HCT116 (cell line): ENCODE data around the gene TSACC. TPM values are rescaled to one million over a fixed set of nuclear protein-coding genes. Genes with fewer than 3 reads are reported as not detected.

Experiments used
- ATAC-seq: fragments of 200-7000 bp; cut with Tn5 transposase; 2 replicates; pipeline ENCODE4 v1.9.1; 2020; ENCODE audit warnings: mild to moderate bottlenecking, moderate library complexity
- BruUV-seq: library from RNA; stranded (reverse); fragments of 400-500 nt; replicated peaks from 2 replicates; lab custom pipeline; 2021; lab: Mats Ljungman, UMichigan
- CTCF ChIA-PET: fragments of 300-600 bp; sonication (Branson Sonifier 250); formaldehyde crosslinking; loops from one replicate; lab custom pipeline; 2021; ENCODE audit warnings: antibody characterized with exemption; lab: Charles Lee
- POLR2A ChIA-PET: fragments of 300-600, 350-600 bp; sonication (Branson Sonifier 250); formaldehyde crosslinking; loops from one replicate; lab custom pipeline; 2021; ENCODE audit warnings: antibody characterized with exemption; lab: Charles Lee
- RAD21 ChIA-PET, 2 experiments: fragments of 300-600 bp; sonication (Branson Sonifier 250); formaldehyde crosslinking; loops; one replicate each; lab custom pipeline; 2023; ENCODE audit warnings: low total read pairs in 2 of 2; ENCODE audit not compliant: uncharacterized antibody in 2 of 2, unreplicated experiment in 2 of 2, low non-redundant PET in 1 of 2; lab: Charles Lee
- DNase-seq: peaks from one replicate; pipeline ENCODE4 v3.0.0-alpha.2; 2010; ENCODE audit warnings: low read depth, low spot score
- H2AFZ ChIP-seq: fragments of 200-600 bp; shearing (Covaris generic), sonication (generic); 2 replicates; pipeline ENCODE4 v1.6.1; 2017; ENCODE audit warnings: low read depth, mixed run types, mixed read lengths, antibody characterized with exemption, low read length; ENCODE audit not compliant: poor library complexity, severe bottlenecking
- H3K27ac ChIP-seq: 2 replicates; pipeline ENCODE4 v1.5.1; 2012; ENCODE audit warnings: low read depth, low read length
- H3K27me3 ChIP-seq: fragments of 200-600 bp; sonication (generic); 2 replicates; pipeline ENCODE4 v1.6.1; 2016; ENCODE audit warnings: mixed run types, low read length, mixed read lengths; ENCODE audit not compliant: insufficient read depth
- H3K36me3 ChIP-seq, 2 experiments: fragments of 200-500 bp in 1 of 2; fragments of 200-600 bp in 1 of 2; sonication (Bioruptor generic) in 1 of 2; sonication (generic) in 1 of 2; 2 replicates each; pipeline versions ENCODE4 v1.5.1 to v1.6.1; 2014 to 2016; ENCODE audit warnings: low read length in 2 of 2, inconsistent platforms in 1 of 2, mixed read lengths in 1 of 2, mixed run types in 1 of 2; ENCODE audit not compliant: insufficient read depth in 2 of 2, control insufficient read depth in 1 of 2
- H3K4me1 ChIP-seq, 2 experiments: fragments of 200-600 bp in 1 of 2; sonication (generic) in 1 of 2; 2 replicates each; pipeline versions ENCODE4 v1.5.1 to v1.6.1; 2012 to 2017; ENCODE audit warnings: low read length in 2 of 2, inconsistent platforms in 1 of 2, mild to moderate bottlenecking in 1 of 2, mixed read lengths in 1 of 2, mixed run types in 1 of 2, moderate library complexity in 1 of 2; ENCODE audit not compliant: insufficient read depth in 2 of 2, control insufficient read depth in 1 of 2
- H3K4me2 ChIP-seq: fragments of 200-600 bp; sonication (generic); 2 replicates; pipeline ENCODE4 v1.6.1; 2017; ENCODE audit warnings: mixed run types, low read length, mixed read lengths
- H3K4me3 ChIP-seq, 2 experiments: fragments of 200-600 bp in 1 of 2; sonication (generic) in 1 of 2; replicated peaks in 1 of 2; 2 replicates each; pipeline ENCODE4 v1.5.1; 2011 to 2016; ENCODE audit warnings: low read length in 2 of 2, control low read depth in 1 of 2, low read depth in 1 of 2, mild to moderate bottlenecking in 1 of 2, mixed read lengths in 1 of 2, mixed run types in 1 of 2
- H3K79me2 ChIP-seq: fragments of 200-600 bp; sonication (generic); 2 replicates; pipeline ENCODE4 v1.6.1; 2017; ENCODE audit warnings: mild to moderate bottlenecking, mixed run types, low read length, moderate library complexity, mixed read lengths; ENCODE audit not compliant: insufficient read depth
- H3K9ac ChIP-seq: fragments of 200-600 bp; sonication (generic); 2 replicates; pipeline ENCODE4 v1.6.1; 2016; ENCODE audit warnings: low read length, mixed read lengths
- H3K9me2 ChIP-seq: fragments of 200-600 bp; sonication (generic), shearing (Covaris generic); 2 replicates; pipeline ENCODE4 v1.6.1; 2017; ENCODE audit warnings: mixed run types, mild to moderate bottlenecking, moderate library complexity; ENCODE audit not compliant: insufficient read depth
- H3K9me3 ChIP-seq, 2 experiments: fragments of 200-500 bp in 1 of 2; fragments of 200-600 bp in 1 of 2; sonication (Bioruptor generic) in 1 of 2; sonication (generic) in 1 of 2; 2 replicates each; pipeline ENCODE4 v1.6.1; 2014 to 2017; ENCODE audit warnings: low read length in 2 of 2, mixed read lengths in 2 of 2, inconsistent platforms in 1 of 2, low read depth in 1 of 2, mild to moderate bottlenecking in 1 of 2, mixed run types in 1 of 2, moderate library complexity in 1 of 2; ENCODE audit not compliant: control insufficient read depth in 1 of 2, insufficient read depth in 1 of 2
- H4K20me1 ChIP-seq: fragments of 200-600 bp; sonication (generic), shearing (Covaris generic); 2 replicates; pipeline ENCODE4 v1.6.1; 2017; ENCODE audit warnings: mixed run types, mild to moderate bottlenecking, moderate library complexity; ENCODE audit not compliant: insufficient read depth
- ELF1 ChIP-seq: IDR thresholded peaks from 2 replicates; pipeline ENCODE4 v1.6.1; 2012; ENCODE audit warnings: low read depth, borderline replicate concordance
- EZH2 ChIP-seq: fragments of 200-600 bp; sonication (generic); IDR thresholded peaks from 2 replicates; pipeline ENCODE4 v1.6.1; 2017; ENCODE audit warnings: antibody characterized with exemption, mixed run types
- FOSL1 ChIP-seq: IDR thresholded peaks from 2 replicates; pipeline ENCODE4 v1.6.1; 2012; ENCODE audit warnings: low read depth
- POLR2AphosphoS5 ChIP-seq: IDR thresholded peaks from 2 replicates; pipeline ENCODE4 v1.6.1; 2011; ENCODE audit warnings: mild to moderate bottlenecking, low read depth, low read length, moderate library complexity
- RAD21 ChIP-seq: IDR thresholded peaks from 2 replicates; pipeline ENCODE4 v1.6.1; 2012; ENCODE audit warnings: low read depth, mild to moderate bottlenecking
- SP1 ChIP-seq: IDR thresholded peaks from 2 replicates; pipeline ENCODE4 v1.6.1; 2012; ENCODE audit warnings: low read depth
- TCF7L2 ChIP-seq: IDR thresholded peaks from 2 replicates; pipeline ENCODE4 v1.7.0; 2011; ENCODE audit warnings: borderline replicate concordance, inconsistent platforms; ENCODE audit not compliant: insufficient read depth, insufficient read length; ENCODE audit errors: extremely low read depth
- ZNF274 ChIP-seq: fragments of 200-500 bp; sonication (Bioruptor generic); IDR thresholded peaks from 2 replicates; pipeline ENCODE4 v1.6.1; 2014; ENCODE audit warnings: mild to moderate bottlenecking, low read depth, low read length, inconsistent platforms
- intact Hi-C: fragments of 100-400 bp; cut with micrococcal nuclease; formaldehyde crosslinking; loops from 2 replicates; pipeline ENCODE4 v1.10.0; 2022
- total RNA-seq: library from RNA; stranded (reverse); gene quantifications from one replicate; pipeline ENCODE4 v1.2.1, GENCODE V29; 2021; ENCODE audit not compliant: unreplicated experiment
- TF ChIP-seq, protein P1 (sequence below): IDR thresholded peaks from 2 replicates; pipeline ENCODE4 v1.6.1; 2011; ENCODE audit warnings: mild to moderate bottlenecking, low read length, moderate library complexity; ENCODE audit not compliant: insufficient replicate concordance; ENCODE audit errors: extremely low read depth
- TF ChIP-seq, protein P2 (sequence below): IDR thresholded peaks from 2 replicates; pipeline ENCODE4 v1.6.1; 2012

The TSACC gene
- total RNA-seq, 1 experiment from 2014 or later, result 1.0 TPM

DNA sequence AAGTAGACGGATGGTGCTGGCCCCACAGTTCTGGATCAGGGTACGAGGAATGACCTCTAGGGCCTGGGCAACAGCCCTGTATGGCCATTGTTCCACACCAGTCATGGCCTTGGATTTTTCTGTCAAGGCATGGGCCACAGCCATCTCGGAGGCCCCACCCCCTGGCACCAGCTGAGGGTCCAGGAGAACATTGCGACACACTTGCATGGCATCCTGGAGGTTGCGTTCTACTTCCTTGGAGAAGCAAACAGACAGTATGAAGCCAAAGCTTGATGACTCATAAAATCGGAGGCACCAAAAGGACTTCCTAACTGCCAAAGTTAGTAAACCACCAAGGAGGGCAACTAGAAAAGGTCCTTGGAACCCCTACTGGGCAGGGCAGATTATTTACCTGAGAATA lies 27.4 kb upstream of the TSACC start:
- no peak overlapping the region for H3K4me2 ChIP-seq
- no peaks in the 10 kb centered on the region for H3K9me2 ChIP-seq
- no peak overlapping the region for H3K9ac ChIP-seq
- ChIA-PET POLR2A (no interaction called here), CTCF (no interaction called here), RAD21 (no interaction called here)
- DNase-seq, result no peak
- peaks cover 40% of the 10 kb centered on the region for H3K79me2 ChIP-seq
- no peaks in the 10 kb centered on the region for H3K4me1 ChIP-seq
- no peak overlapping the region for H2AFZ ChIP-seq
- no peaks in the 10 kb centered on the region for H3K9me3 ChIP-seq
- peaks cover 14% of the 10 kb centered on the region; the same call in 1 of the 2 replicates for H4K20me1 ChIP-seq
- no peak overlapping the region for H3K27ac ChIP-seq
- no peak for ATAC-seq
- no peaks in the 10 kb centered on the region for H3K27me3 ChIP-seq
- peaks cover 69 to 71% of the 10 kb centered on the region in 2 experiments for H3K36me3 ChIP-seq
- no peak for TF ChIP-seq SP1
- no peak for TF ChIP-seq POLR2AphosphoS5
- TF ChIP-seq, protein P1, sequence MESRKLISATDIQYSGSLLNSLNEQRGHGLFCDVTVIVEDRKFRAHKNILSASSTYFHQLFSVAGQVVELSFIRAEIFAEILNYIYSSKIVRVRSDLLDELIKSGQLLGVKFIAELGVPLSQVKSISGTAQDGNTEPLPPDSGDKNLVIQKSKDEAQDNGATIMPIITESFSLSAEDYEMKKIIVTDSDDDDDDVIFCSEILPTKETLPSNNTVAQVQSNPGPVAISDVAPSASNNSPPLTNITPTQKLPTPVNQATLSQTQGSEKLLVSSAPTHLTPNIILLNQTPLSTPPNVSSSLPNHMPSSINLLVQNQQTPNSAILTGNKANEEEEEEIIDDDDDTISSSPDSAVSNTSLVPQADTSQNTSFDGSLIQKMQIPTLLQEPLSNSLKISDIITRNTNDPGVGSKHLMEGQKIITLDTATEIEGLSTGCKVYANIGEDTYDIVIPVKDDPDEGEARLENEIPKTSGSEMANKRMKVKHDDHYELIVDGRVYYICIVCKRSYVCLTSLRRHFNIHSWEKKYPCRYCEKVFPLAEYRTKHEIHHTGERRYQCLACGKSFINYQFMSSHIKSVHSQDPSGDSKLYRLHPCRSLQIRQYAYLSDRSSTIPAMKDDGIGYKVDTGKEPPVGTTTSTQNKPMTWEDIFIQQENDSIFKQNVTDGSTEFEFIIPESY, result no peak
- no peak for TF ChIP-seq ELF1
- no peak for TF ChIP-seq RAD21
- TF ChIP-seq, protein P2, sequence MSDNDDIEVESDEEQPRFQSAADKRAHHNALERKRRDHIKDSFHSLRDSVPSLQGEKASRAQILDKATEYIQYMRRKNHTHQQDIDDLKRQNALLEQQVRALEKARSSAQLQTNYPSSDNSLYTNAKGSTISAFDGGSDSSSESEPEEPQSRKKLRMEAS, result no peak
- TF ChIP-seq ZNF274, result no peak
- no peak for TF ChIP-seq FOSL1
- TF ChIP-seq EZH2, result no peak
- no peak for TF ChIP-seq TCF7L2
- BruUV-seq, result no TSS peak
- intact Hi-C loops, result no loop called here
- H3K4me3 ChIP-seq, result no peak overlapping the region
